Measurements from ENCODE around the gene RIOK3. TPM values are rescaled to one million over a fixed set of nuclear protein-coding genes. Genes with fewer than 3 reads are reported as not detected.

RIOK3 gene
- total and polyA plus RNA-seq, 10 of the 15 experiments (the other 5 are each of a cell fraction or from before 2014, with no cell fraction given), result 18.0 to 87.5 (median 53.8) TPM

DNA sequence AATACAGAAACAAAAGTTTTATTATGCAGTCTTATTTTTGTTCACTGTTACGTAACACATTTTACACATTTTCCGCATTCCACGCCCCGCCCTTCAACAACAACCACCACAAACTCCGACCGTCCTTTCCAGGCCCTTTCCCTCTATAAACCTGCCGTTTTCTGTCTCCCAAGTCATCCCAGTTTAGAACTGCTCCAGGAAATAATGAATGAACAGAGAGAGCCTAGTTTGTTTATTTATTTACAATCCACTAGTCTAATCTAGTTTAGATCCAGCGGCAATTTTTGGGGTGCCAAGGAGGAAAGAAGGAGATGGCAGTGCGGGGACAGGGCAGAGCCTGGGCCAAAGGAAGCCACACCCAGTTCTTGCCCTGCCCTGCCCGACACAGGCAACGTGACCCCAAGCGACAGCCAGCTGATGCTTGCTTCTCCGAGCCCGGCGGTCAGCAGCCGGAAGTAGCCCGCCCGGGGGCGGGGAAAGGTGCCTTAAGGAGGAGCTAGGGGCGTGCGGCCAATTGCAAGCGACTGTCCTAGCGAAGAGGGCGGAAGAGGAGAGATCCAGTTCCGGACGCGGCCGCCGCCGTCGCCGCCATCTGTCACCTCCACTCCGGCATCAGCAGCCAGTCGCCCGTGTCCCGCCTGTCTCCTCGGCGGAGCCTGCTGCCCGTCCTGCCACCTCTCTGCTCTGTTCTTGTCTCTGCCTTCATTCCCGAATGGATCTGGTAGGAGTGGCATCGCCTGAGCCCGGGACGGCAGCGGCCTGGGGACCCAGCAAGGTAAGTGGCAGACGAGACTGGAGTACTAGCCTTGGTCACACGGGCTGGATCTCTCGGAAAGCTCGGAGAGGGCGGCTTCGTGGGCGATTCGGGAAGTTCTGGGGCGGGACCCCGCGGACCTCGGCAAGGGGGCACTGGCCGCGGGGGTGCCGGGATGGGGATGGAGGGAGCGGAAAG is at the start of gene RIOK3 (continued):
- TF ChIP-seq ETV6 (conservative IDR thresholded peaks at IDR 0.05 in 1 of 2, IDR thresholded peaks at IDR 0.05 in 1 of 2; ENCODE audit: borderline replicate concordance in 1 of 2, low read depth in 1 of 2), result 0 out of 4 replicates have a peak, but pooled peaks of 1 of the 2 experiments have one; percentile 27
- TF ChIP-seq ZNF24 (IDR thresholded peaks at IDR 0.05), result no peak
- 0 out of 2 replicates have a peak, but pooled peaks have one; percentile 22 for TF ChIP-seq SPI1 (IDR thresholded peaks at IDR 0.05; ENCODE audit: borderline replicate concordance, insufficient read depth, low read depth, low read length)
- 0 out of 3 replicates have a peak, but pooled peaks have one; percentile 18 for TF ChIP-seq POU2F2 (IDR thresholded peaks at IDR 0.05; ENCODE audit: borderline replicate concordance, low read depth, low read length)
- TF ChIP-seq CHD2 (IDR thresholded peaks at IDR 0.05; ENCODE audit: borderline replicate concordance, low read depth, low read length), result peak; percentile 47; the same call in 1 of the 2 replicates
- TF ChIP-seq, protein P1, sequence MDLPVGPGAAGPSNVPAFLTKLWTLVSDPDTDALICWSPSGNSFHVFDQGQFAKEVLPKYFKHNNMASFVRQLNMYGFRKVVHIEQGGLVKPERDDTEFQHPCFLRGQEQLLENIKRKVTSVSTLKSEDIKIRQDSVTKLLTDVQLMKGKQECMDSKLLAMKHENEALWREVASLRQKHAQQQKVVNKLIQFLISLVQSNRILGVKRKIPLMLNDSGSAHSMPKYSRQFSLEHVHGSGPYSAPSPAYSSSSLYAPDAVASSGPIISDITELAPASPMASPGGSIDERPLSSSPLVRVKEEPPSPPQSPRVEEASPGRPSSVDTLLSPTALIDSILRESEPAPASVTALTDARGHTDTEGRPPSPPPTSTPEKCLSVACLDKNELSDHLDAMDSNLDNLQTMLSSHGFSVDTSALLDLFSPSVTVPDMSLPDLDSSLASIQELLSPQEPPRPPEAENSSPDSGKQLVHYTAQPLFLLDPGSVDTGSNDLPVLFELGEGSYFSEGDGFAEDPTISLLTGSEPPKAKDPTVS (IDR thresholded peaks at IDR 0.05; ENCODE audit: low read depth, low read length), result no peak
- TF ChIP-seq HDAC2 (IDR thresholded peaks at IDR 0.05), result no peak
- TF ChIP-seq, protein P2, sequence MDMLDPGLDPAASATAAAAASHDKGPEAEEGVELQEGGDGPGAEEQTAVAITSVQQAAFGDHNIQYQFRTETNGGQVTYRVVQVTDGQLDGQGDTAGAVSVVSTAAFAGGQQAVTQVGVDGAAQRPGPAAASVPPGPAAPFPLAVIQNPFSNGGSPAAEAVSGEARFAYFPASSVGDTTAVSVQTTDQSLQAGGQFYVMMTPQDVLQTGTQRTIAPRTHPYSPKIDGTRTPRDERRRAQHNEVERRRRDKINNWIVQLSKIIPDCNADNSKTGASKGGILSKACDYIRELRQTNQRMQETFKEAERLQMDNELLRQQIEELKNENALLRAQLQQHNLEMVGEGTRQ (IDR thresholded peaks at IDR 0.05; ENCODE audit: borderline replicate concordance, low read depth, low read length), result peak; percentile 70
- TF ChIP-seq, protein P3, sequence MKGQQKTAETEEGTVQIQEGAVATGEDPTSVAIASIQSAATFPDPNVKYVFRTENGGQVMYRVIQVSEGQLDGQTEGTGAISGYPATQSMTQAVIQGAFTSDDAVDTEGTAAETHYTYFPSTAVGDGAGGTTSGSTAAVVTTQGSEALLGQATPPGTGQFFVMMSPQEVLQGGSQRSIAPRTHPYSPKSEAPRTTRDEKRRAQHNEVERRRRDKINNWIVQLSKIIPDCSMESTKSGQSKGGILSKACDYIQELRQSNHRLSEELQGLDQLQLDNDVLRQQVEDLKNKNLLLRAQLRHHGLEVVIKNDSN (IDR thresholded peaks at IDR 0.05; ENCODE audit: borderline replicate concordance, extremely low read length, insufficient read depth, low read depth, low read length), result peak; percentile 83
- no peak; the same call in 1 of the 2 replicates for TF ChIP-seq HCFC1 (IDR thresholded peaks at IDR 0.05; ENCODE audit: low read length)
- no peak for TF ChIP-seq RFX5 (IDR thresholded peaks at IDR 0.05; ENCODE audit: low read depth, low read length)
- no peak for TF ChIP-seq RELA (IDR thresholded peaks at IDR 0.05; ENCODE audit: borderline replicate concordance, partially characterized antibody)
- TF ChIP-seq FOXM1 (IDR thresholded peaks at IDR 0.05; ENCODE audit: low read depth, low read length), result no peak
- TF ChIP-seq IKZF1 (conservative IDR thresholded peaks at IDR 0.05), result peak; percentile 58
- no peak for TF ChIP-seq MYB (IDR thresholded peaks at IDR 0.05; ENCODE audit: borderline replicate concordance, low read depth, low read length)
- TF ChIP-seq BMI1 (IDR thresholded peaks at IDR 0.05; ENCODE audit: borderline replicate concordance), result no peak
- TF ChIP-seq, protein P4, sequence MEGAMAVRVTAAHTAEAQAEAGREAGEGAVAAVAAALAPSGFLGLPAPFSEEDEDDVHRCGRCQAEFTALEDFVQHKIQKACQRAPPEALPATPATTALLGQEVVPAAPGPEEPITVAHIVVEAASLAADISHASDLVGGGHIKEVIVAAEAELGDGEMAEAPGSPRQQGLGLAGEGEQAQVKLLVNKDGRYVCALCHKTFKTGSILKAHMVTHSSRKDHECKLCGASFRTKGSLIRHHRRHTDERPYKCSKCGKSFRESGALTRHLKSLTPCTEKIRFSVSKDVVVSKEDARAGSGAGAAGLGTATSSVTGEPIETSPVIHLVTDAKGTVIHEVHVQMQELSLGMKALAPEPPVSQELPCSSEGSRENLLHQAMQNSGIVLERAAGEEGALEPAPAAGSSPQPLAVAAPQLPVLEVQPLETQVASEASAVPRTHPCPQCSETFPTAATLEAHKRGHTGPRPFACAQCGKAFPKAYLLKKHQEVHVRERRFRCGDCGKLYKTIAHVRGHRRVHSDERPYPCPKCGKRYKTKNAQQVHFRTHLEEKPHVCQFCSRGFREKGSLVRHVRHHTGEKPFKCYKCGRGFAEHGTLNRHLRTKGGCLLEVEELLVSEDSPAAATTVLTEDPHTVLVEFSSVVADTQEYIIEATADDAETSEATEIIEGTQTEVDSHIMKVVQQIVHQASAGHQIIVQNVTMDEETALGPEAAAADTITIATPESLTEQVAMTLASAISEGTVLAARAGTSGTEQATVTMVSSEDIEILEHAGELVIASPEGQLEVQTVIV (IDR thresholded peaks at IDR 0.05; ENCODE audit: borderline replicate concordance, partially characterized antibody), result no peak
- TF ChIP-seq STAT1 (conservative IDR thresholded peaks at IDR 0.05), result no peak
- no peak for TF ChIP-seq CBX3 (IDR thresholded peaks at IDR 0.05; ENCODE audit: borderline replicate concordance, low read depth)
- TF ChIP-seq KAT2A (conservative IDR thresholded peaks at IDR 0.05; ENCODE audit: control insufficient read depth, low read depth, low read length), result no peak
- TF ChIP-seq SREBF1 (IDR thresholded peaks at IDR 0.05; ENCODE audit: low read length), result no peak
- peak; percentile 45 to 57; a peak in 3 of 4 replicates for TF ChIP-seq IKZF2 (IDR thresholded peaks at IDR 0.05)

Measured in GM12878 (cell line).